Hepatocyte (in vitro differentiated cells): ENCODE results near the gene WIZ. TPM values are rescaled to one million over a fixed set of nuclear protein-coding genes. Genes with fewer than 3 reads are reported as not detected.

Experiments used
- DNase-seq: peaks from one replicate; pipeline ENCODE4 v3.0.0-alpha.2; 2016; ENCODE audit warnings: low spot score
- H2AFZ ChIP-seq: fragments of 200-600 bp; sonication (generic); 2 replicates; pipeline ENCODE4 v1.6.0; 2016; ENCODE audit warnings: antibody characterized with exemption, mild to moderate bottlenecking
- H3K27ac ChIP-seq: fragments of 200-600 bp; sonication (generic); 2 replicates; pipeline ENCODE4 v1.5.1; 2016; ENCODE audit warnings: mild to moderate bottlenecking
- H3K27me3 ChIP-seq: fragments of 200-600 bp; sonication (generic); 2 replicates; pipeline ENCODE4 v1.6.1; 2016
- H3K36me3 ChIP-seq: fragments of 200-600 bp; sonication (generic); replicated peaks from 2 replicates; pipeline ENCODE4 v1.5.1; 2016; ENCODE audit warnings: low read depth; ENCODE audit not compliant: insufficient read depth
- H3K4me1 ChIP-seq: fragments of 200-600 bp; sonication (generic); 2 replicates; pipeline ENCODE4 v1.5.1; 2016; ENCODE audit warnings: mild to moderate bottlenecking, moderate library complexity; ENCODE audit not compliant: insufficient read depth
- H3K4me2 ChIP-seq: fragments of 200-600 bp; sonication (generic); 2 replicates; pipeline ENCODE4 v1.6.0; 2016
- H3K4me3 ChIP-seq: fragments of 200-600 bp; sonication (generic); 2 replicates; pipeline ENCODE4 v1.5.1; 2016; ENCODE audit warnings: mild to moderate bottlenecking
- H3K79me2 ChIP-seq: fragments of 200-600 bp; sonication (generic); 2 replicates; pipeline ENCODE4 v1.6.0; 2017; ENCODE audit warnings: mild to moderate bottlenecking
- H3K9me2 ChIP-seq: fragments of 200-600 bp; sonication (generic); replicated peaks from 2 replicates; pipeline ENCODE4 v1.6.0; 2017; ENCODE audit warnings: mild to moderate bottlenecking; ENCODE audit not compliant: insufficient read depth
- H3K9me3 ChIP-seq: fragments of 200-600 bp; sonication (generic); 2 replicates; pipeline ENCODE4 v1.5.1; 2016; ENCODE audit warnings: low read depth, mild to moderate bottlenecking
- H4K20me1 ChIP-seq: fragments of 200-600 bp; sonication (generic); 2 replicates; pipeline ENCODE4 v1.6.0; 2016; ENCODE audit warnings: mild to moderate bottlenecking; ENCODE audit not compliant: insufficient read depth, poor library complexity, severe bottlenecking
- CTCF ChIP-seq: fragments of 200-600 bp; sonication (generic); IDR thresholded peaks from 2 replicates; pipeline ENCODE4 v1.5.1; 2016; ENCODE audit warnings: antibody characterized with exemption, mild to moderate bottlenecking; ENCODE audit not compliant: poor library complexity
- EZH2 ChIP-seq: fragments of 200-600 bp; sonication (generic); IDR thresholded peaks from 2 replicates; pipeline ENCODE4 v1.6.1; 2016; ENCODE audit warnings: antibody characterized with exemption, mild to moderate bottlenecking, borderline replicate concordance
- EZH2phosphoT487 ChIP-seq: fragments of 200-600 bp; sonication (generic); IDR thresholded peaks from one replicate; pipeline ENCODE4 v1.6.1; 2018; ENCODE audit warnings: antibody characterized with exemption, mild to moderate bottlenecking, low read depth, moderate library complexity; ENCODE audit not compliant: unreplicated experiment, severe bottlenecking
- WGBS: methylation state at CpG from one replicate; pipeline ENCODE4 v1.1.6; 2016; ENCODE audit warnings: low lambda C conversion rate; ENCODE audit errors: missing lambda C conversion rate; 5-methylcytosine and 5-hydroxymethylcytosine counted together
- polyA plus RNA-seq: library from polyadenylated mRNA; unstranded; fragments of >200 nt; fragmentation: Nextera tagmentation; extraction: Ambion mirVana; gene quantifications from 2 replicates; pipeline ENCODE4 v1.2.1, GENCODE V29; 2016
- total RNA-seq: library from RNA; depleted of rRNA; stranded (reverse); fragments of >200 nt; gene quantifications from 2 replicates; pipeline ENCODE4 v1.2.3, GENCODE V29; 2014

The WIZ gene
- total and polyA plus RNA-seq, 2 experiments from 2014 or later: 18.6 to 24.5 TPM

GRCh38 chr19:15452111-15453047 is 2.6 kb upstream of the WIZ start:
- 11% methylated on average over 23 of the region's 37 CpGs for WGBS
- Histone ChIP-seq H3K4me3 (no peak overlapping the region), H3K9me3 (no peaks in the 10 kb centered on the region), H3K36me3 (no peaks in the 10 kb centered on the region), H4K20me1 (no peaks in the 10 kb centered on the region), H3K79me2 (no peaks in the 10 kb centered on the region), H3K4me2 (peak overlapping the region; percentile 90), H3K9me2 (no peaks in the 10 kb centered on the region), H2AFZ (no peak overlapping the region), H3K27ac (no peak overlapping the region), H3K4me1 (peaks cover 6% of the 10 kb centered on the region), H3K27me3 (peaks cover 41% of the 10 kb centered on the region)
- TF ChIP-seq EZH2phosphoT487 (no peak), CTCF (no peak), EZH2 (no peak)
- peak; percentile 86 for DNase-seq

DNA sequence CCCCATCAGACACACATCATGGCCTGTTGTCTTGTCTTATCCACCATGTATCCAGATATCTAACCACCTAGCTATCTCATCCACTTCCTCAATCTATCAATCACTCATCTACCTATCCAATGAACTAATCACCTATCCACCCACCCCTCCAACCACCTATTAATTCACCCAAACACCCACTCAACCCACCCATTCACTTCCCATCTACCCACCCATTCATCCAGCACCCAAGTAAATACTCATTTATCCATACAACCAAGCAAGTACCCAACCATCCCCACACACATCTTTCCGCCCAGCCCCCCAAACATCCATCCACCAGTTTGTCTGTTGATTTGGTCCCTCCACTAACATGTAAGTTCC is 753 bp upstream of the WIZ start:
- Histone ChIP-seq H3K4me2 (no peak overlapping the region), H3K4me1 (peaks cover 6% of the 10 kb centered on the region), H3K36me3 (no peaks in the 10 kb centered on the region), H3K79me2 (no peaks in the 10 kb centered on the region), H2AFZ (no peak overlapping the region), H3K9me3 (no peaks in the 10 kb centered on the region), H3K27me3 (peaks cover 23% of the 10 kb centered on the region), H3K27ac (no peak overlapping the region), H3K9me2 (no peaks in the 10 kb centered on the region), H4K20me1 (no peaks in the 10 kb centered on the region), H3K4me3 (no peak overlapping the region)
- 90% methylated on average over 1 of the region's 1 CpG for WGBS
- TF ChIP-seq EZH2 (no peak), EZH2phosphoT487 (no peak), CTCF (no peak)
- no peak for DNase-seq

DNA sequence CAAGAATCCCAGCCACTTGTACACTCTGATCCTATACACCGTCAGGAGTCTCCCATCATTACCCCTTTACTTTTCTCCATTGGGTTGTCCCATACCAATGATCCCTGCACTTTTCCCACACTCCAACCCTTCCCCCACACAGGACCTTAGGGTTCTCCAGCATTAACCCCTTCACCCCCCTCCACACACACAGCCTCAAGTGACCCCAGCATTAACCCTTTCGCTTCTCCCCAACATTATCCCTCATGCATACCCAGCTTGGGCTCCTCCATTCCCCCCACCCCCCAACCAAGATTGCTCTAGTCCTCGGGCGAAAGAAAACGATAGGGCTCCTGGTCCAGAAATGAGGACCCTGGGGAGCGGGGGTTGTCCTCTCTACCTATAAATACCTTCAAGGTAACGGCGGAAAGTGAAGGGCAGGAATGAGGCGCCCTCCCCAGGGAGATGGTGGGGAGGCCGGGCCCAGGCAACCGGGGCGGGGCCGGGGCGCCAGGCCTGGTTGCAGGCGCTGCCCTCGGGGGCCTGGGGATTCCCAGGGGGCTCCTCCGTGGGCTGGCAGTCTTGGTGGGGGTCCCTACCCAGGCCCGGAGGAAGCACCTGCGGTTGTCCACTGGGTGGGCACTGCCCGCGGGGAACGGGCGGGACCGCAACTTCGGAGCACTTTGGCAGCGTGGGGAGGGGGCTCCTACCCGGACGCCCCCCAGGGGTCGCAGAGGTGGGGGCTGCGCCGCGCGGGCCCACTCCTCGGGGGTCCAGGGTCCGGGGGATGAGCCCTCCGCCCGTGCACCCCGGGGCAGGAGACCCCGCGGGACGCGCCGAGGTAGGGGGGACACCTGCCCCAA is 757 bp downstream of the WIZ start:
- H3K4me2 ChIP-seq: peak overlapping the region; percentile 100
- H3K27ac ChIP-seq: no peak overlapping the region
- no peaks in the 10 kb centered on the region for H3K36me3 ChIP-seq
- H3K4me3 ChIP-seq: peak overlapping the region; percentile 75
- TF ChIP-seq CTCF: no peak
- TF ChIP-seq EZH2phosphoT487: no peak
- no peak for TF ChIP-seq EZH2
- DNase-seq: peak; percentile 37
- peaks cover 6% of the 10 kb centered on the region for H3K4me1 ChIP-seq
- peak overlapping the region; percentile 83 for H2AFZ ChIP-seq
- WGBS: 11% methylated on average over 19 of the region's 43 CpGs
- H4K20me1 ChIP-seq: no peaks in the 10 kb centered on the region
- H3K79me2 ChIP-seq: no peaks in the 10 kb centered on the region
- H3K9me2 ChIP-seq: no peaks in the 10 kb centered on the region
- H3K27me3 ChIP-seq: peaks cover 12% of the 10 kb centered on the region
- H3K9me3 ChIP-seq: no peaks in the 10 kb centered on the region
